HG02943 (cell line): ENCODE measurements around the gene TNFRSF18.

Source experiments
- ATAC-seq: cut with Tn5 transposase; IDR thresholded peaks from one replicate; pipeline ENCODE4 v1.9.1; 2021; ENCODE audit warnings: mild to moderate bottlenecking, low read depth, moderate library complexity; ENCODE audit not compliant: unreplicated experiment

TNFRSF18 gene

DNA sequence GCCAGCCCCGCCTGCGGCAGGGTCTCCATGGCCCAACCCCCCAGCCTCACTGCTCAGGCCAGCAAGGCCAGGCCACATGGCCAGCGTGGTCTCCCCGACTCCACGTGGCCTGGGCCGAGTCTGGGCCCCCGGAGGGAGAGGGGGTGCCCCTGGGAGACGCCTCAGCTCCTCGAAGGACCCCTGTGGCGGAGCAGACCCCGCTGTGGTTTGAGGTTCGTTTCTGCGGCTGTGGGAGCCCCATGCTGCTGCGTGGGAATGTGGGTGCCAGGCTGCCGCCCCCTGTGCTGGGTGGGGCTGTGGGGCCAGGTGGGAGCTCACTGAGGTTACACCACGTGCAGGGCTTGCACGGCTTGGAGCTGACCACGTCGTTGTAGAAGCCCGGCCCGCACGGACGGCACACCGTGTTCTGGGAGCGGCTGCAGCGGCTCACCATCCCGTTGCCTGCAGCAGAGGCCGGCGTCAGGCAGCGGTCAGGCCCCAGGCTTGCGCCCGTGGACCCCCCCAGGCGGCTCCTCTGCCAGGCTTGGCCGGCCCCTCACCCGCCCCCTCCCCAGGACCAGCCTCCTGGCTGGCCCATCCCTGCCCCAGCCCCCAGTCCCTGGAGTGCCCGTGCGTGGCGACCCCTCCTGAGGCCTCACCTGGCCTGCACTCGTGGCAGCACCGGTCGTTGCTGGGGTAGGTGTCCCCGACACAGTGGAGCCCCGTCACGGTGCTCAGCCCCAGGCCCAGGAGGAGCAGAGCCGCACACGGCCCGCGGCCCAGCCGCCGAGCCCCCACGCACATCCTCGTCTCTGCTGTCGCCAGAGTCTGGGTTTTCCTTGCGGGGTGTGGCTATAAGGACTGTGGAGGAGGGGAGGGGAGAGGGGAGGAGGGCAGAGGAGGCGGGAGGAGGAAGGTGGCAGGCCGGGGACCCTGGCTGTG is 7.2 kb upstream of the TNFRSF18 start, which contains the start of gene TNFRSF4:
TSS of gene TNFRSF4 (minus strand) at position 809 of the 921 bp plus-strand sequence. CDS start at position 783, 26 bp downstream.
- no peak for ATAC-seq

DNA sequence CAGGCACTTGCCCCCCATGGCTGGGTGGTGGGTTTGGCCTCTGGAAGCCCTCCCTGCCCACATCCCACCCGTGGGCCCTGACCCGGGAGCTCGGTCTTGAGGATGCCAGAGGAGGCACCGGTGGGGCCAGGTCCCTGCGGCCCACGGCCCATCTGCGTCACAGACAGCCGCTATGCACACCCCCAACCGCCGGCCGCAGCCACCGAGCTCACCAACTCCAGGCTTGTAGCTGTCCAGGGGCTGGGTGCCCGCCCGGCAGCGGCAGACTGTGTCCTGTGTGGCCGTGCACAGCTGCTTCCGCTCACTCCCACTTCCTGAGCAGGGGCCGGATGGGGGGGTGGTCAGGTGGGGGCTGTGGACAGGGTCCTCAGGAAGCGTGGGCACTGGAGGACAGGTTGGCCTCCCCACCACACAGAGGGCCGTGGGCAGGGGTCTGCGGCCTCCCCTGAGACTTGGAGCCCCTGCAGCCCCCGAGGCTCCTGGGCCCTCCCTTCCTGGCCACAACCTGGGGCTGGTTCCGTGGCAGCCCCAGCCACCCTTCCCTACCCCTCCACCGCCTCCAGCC is 6.5 kb upstream of the TNFRSF18 start:
- no peak for ATAC-seq

- no peak for ATAC-seq
Measured at GRCh38 chr1:1211541-1212441, 5.4 kb upstream of the TNFRSF18 start.

DNA sequence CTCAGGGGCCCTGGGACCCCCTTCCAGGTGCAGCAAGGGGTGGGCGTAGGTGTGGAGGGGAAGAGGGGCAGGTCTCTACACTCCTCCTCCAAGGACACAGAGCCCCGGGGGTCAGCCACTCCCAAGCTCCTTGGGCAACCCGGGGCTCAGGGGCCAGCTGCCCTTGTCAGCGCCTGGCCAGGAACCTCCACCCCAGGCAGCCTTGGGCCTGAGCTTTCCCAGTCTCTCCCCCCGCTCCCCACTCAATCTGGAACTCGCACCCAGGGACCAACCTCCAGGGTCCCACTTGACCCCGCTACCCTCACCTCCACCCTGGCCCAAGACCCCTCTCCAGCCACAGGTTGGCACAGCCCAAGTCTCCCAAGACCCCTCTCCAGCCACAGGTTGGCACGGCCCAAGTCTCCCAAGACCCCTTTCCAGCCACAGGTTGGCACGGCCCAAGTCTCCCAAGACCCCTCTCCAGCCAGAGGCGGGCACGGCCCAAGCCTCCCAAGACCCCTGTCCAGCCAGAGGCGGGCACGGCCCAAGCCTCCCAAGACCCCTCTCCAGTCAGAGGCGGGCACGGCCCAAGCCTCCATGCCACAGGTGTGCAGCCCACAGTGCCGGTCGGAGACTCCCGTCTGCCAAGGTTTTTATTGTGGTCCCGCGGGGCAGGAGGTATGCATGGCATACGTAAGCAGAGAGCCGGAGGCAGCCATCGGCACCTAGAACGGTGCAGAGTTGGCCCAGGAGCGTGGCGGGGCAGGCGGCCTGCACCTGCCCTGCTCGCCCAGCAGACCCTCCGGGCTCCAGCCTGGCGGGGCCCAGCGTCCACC is 4.5 kb upstream of the TNFRSF18 start:
- ATAC-seq: no peak

DNA sequence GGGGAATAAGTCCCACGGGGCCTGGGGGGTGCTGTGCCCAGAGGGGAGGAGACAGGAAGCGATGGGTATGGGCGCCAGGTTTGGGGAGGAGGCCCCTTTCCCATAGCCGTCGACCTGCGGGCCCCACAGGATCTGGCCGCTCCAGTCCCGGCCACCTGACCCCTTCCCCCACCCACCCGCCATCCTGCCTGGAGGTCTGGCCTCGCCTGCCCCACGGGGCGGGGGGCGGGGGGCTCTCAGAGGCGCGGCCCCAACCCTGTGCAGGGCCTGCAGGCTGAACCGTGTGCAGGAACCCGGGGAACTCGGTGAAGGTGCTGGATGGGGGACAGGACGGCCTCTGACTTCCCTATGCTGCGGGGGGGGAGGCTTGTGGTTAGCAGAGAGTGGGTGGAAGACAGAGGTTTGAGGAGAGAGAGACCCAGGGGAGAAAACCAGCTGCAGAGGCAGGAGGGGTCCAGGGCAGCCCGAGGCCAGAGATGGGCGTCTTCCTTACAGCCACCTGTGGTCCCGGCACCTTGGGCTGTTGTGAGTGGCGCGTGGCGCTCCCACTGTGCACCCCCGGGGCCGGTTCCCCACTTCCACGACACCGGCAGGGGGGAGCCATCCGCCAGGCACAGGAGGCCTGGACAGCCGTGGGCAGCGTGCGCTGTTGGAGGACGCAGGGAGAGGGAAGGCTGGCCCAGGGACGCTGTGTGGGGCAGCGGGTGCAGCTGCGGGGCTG is 2.5 kb upstream of the TNFRSF18 start:
- ATAC-seq: no peak

- ATAC-seq: no peak
Measured at GRCh38 chr1:1207571-1207892, 1.1 kb upstream of the TNFRSF18 start.

GRCh38 chr1:1206966-1207531 is 657 bp upstream of the TNFRSF18 start:
- no peak for ATAC-seq

GRCh38 chr1:1205769-1206375 is 520 bp downstream of the TNFRSF18 start:
- no peak for ATAC-seq

DNA sequence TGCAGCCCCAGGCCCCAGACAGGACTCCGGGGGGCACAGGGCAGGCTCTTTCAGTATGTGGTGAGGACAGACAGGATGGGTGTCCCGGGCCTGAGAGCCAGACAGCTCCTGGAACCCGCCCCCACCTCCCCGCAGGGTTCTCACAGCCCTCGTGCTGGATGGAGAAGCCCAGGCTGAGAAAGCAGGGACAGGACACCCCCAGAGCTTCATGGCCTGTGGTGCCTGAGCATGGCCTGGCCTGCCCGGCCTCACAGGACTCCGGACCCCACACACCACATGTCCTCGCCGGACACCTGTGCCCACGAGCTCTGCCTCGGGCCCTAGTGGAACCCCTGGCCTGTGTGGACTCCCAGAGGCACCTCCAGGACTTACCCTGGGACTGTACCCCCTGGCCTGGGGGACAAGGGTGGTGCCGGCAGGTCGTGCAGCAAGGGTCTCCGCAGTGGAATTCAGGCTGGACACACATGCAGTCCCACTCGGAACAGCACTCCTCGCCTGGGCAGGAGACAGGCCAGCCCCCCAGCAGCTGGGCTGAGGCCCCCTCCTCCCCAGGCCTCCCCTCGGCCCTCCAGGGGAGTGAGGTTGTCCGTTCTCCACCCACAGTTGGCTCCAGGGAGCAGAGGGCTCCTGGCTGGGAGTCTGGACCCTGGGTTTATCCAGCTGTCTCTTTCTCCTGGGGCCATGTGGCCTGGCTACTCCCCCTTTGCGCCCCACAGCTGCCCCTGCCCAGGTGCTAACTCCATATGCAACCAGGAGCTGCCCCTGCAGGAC is 1.2 kb downstream of the TNFRSF18 start:
- no peak for ATAC-seq

DNA sequence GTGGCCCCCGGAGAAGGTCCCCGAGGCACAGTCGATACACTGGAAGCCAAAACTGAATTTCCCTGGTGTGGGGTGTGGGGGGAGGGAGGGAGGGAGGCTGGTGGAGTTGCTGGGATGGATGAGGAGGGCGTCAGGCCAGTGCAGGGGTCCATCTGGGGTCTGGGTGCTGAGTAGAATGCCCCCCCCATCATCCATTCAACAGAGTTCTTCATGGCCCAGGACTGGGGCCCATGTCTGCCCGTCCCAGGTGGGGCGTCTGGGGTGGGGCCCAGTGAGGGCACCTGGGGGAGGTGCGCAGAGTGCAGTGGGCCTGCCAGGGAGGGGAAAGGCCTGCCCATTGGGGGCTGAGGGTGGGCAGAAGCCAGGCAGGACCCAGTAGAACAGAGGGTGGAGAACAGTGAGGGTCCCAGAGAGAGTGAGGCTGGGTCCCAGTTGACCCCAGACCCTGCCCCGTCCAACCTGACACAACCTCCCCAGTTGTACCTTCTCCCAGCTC is 1.9 kb downstream of the TNFRSF18 start:
- no peak for ATAC-seq

GRCh38 chr1:1203561-1204424 is 2.6 kb downstream of the TNFRSF18 start:
- ATAC-seq: no peak

DNA sequence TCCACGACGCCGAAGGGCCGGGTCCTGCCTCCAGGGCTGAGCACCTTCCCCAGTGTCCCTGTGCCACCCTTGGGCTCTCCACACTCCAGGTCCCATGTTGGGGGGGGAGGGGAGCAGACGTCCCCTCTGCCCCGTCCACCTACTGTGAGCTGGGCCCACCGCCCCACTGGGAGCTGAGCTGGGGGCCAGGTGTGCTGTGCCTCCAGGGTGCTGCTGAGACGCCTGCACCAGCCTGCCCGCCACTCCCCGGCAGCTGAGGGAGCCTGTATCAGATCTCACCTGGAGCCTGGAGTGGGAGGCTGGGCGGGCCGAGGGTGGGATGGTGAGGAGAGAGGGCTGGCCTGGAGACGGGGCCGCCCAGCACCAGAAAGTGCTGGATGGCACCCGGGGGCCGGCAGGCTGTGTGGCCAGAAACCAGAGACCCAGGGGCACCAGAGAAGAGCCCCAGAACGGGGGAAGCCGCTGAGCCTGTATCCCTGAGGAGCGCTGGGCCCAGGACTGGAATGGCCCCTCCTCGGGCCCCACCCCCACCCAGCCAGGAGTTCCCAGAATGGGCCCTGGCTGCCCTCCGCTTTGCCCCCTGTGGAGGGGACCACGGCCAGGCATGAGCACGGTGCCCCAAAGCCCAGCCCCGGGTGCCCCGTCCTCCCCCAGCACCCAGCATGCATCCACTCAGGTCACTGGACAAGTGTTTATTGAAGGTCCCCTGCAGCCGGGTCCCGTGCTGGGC is 3.4 kb downstream of the TNFRSF18 start:
- no peak for ATAC-seq

GRCh38 chr1:1200876-1201810 is 5.2 kb downstream of the TNFRSF18 start:
- no peak for ATAC-seq

GRCh38 chr1:1199961-1200875 is 6.2 kb downstream of the TNFRSF18 start:
- ATAC-seq: no peak
